Fibroblast of upper back skin (primary cell): Measurements from ENCODE around the gene PDSS2.
"Not testable (repeated sequence)": the region's sequence is repeated elsewhere in the genome, so short reads cannot be mapped to it uniquely, and the experiment has no call there.

Experiments
- DNase-seq: peaks from one replicate; pipeline ENCODE4 v3.0.0-alpha.2; 2013

PDSS2 gene

GRCh38 chr6:107413966-107414645 lies 45.3 kb downstream of the PDSS2 start:
- peak; percentile 23 for DNase-seq

- DNase-seq = no peak
Observed at GRCh38 chr6:107411161-107411560, 48.2 kb downstream of the PDSS2 start.

- no peak for DNase-seq
Observed at GRCh38 chr6:107409942-107410341, 49.4 kb downstream of the PDSS2 start.

- no peak for DNase-seq
Observed at GRCh38 chr6:107408714-107409113, 50.6 kb downstream of the PDSS2 start.

GRCh38 chr6:107405002-107405401 lies 54.4 kb downstream of the PDSS2 start:
- no peak for DNase-seq

- DNase-seq = no peak
Observed at GRCh38 chr6:107402533-107402932, 56.8 kb downstream of the PDSS2 start.

- no peak for DNase-seq
Observed at GRCh38 chr6:107401573-107401972, 57.8 kb downstream of the PDSS2 start.

- DNase-seq = no peak
Observed at GRCh38 chr6:107400616-107401147, 58.7 kb downstream of the PDSS2 start.

GRCh38 chr6:107399935-107400334 lies 59.4 kb downstream of the PDSS2 start:
- DNase-seq = no peak

GRCh38 chr6:107398001-107398400 lies 61.4 kb downstream of the PDSS2 start:
- DNase-seq = no peak

- DNase-seq = no peak
Observed at GRCh38 chr6:107396211-107396610, 63.2 kb downstream of the PDSS2 start.

- DNase-seq = no peak
Observed at GRCh38 chr6:107392069-107392468, 67.3 kb downstream of the PDSS2 start.

- no peak for DNase-seq
Observed at GRCh38 chr6:107390685-107391435, 68.5 kb downstream of the PDSS2 start.

- no peak for DNase-seq
Observed at GRCh38 chr6:107390056-107390455, 69.3 kb downstream of the PDSS2 start.

GRCh38 chr6:107386904-107387303 lies 72.5 kb downstream of the PDSS2 start:
- DNase-seq = no peak

- DNase-seq = peak; percentile 21
Observed at GRCh38 chr6:107386340-107386739, 73.0 kb downstream of the PDSS2 start.

- DNase-seq = no peak
Observed at GRCh38 chr6:107383705-107384104, 75.7 kb downstream of the PDSS2 start.

- DNase-seq = no peak
Observed at GRCh38 chr6:107374264-107374663, 85.1 kb downstream of the PDSS2 start.

GRCh38 chr6:107369493-107369892 lies 89.9 kb downstream of the PDSS2 start:
- no peak for DNase-seq

- DNase-seq = no peak
Observed at GRCh38 chr6:107368471-107368870, 90.9 kb downstream of the PDSS2 start.

GRCh38 chr6:107364173-107364572 lies 95.2 kb downstream of the PDSS2 start:
- DNase-seq = not testable (repeated sequence)

GRCh38 chr6:107361753-107362604 lies 97.4 kb downstream of the PDSS2 start:
- peak; percentile 67 for DNase-seq

- DNase-seq = no peak
Observed at GRCh38 chr6:107360476-107360875, 98.9 kb downstream of the PDSS2 start.
